CD14-positive monocyte (primary cell): ENCODE data around the gene AQP3. TPM values are rescaled to one million over a fixed set of nuclear protein-coding genes. Genes with fewer than 3 reads are reported as not detected.
"Not testable (repeated sequence)": the region's sequence is repeated elsewhere in the genome, so short reads cannot be mapped to it uniquely, and the experiment has no call there.

ENCODE experiments used
- DNase-seq, 3 donors: peaks; one replicate each; pipeline ENCODE4 v3.0.0-alpha.2; 2011 to 2022
- H2AFZ ChIP-seq: 2 replicates; pipeline ENCODE4 v1.6.0; 2012; ENCODE audit warnings: mild to moderate bottlenecking, low read depth, low read length, inconsistent platforms; ENCODE audit not compliant: insufficient read depth, poor library complexity, severe bottlenecking
- H3K27ac ChIP-seq, 2 donors: 1 replicate in 1 of 2; 2 replicates in 1 of 2; pipeline ENCODE4 v1.5.1; 2012 to 2013; ENCODE audit warnings: low read length in 2 of 2, control low read depth in 1 of 2, inconsistent platforms in 1 of 2, low read depth in 1 of 2, mild to moderate bottlenecking in 1 of 2
- H3K27me3 ChIP-seq, 2 donors: one replicate each; pipeline versions ENCODE4 v1.6.0 to v1.6.1; 2011 to 2013; ENCODE audit warnings: low read length in 2 of 2; ENCODE audit not compliant: control insufficient read depth in 2 of 2, insufficient read depth in 2 of 2
- H3K36me3 ChIP-seq, 2 donors: replicated peaks in 1 of 2; 1 replicate in 1 of 2; 2 replicates in 1 of 2; pipeline versions ENCODE4 v1.5.1 to v1.6.1; 2012 to 2013; ENCODE audit warnings: low read length in 2 of 2, control low read depth in 1 of 2, inconsistent platforms in 1 of 2, mild to moderate bottlenecking in 1 of 2; ENCODE audit not compliant: insufficient read depth in 2 of 2, control insufficient read depth in 1 of 2
- H3K4me1 ChIP-seq, 2 donors: 1 replicate in 1 of 2; 2 replicates in 1 of 2; pipeline versions ENCODE4 v1.5.1 to v1.6.1; 2012 to 2013; ENCODE audit warnings: low read length in 2 of 2, control low read depth in 1 of 2, inconsistent platforms in 1 of 2, mild to moderate bottlenecking in 1 of 2, moderate library complexity in 1 of 2; ENCODE audit not compliant: insufficient read depth in 2 of 2, control insufficient read depth in 1 of 2
- H3K4me2 ChIP-seq: replicated peaks from 2 replicates; pipeline ENCODE3; 2012; ENCODE audit warnings: low read length, moderate library complexity, mild to moderate bottlenecking; ENCODE audit not compliant: poor library complexity, severe bottlenecking; ENCODE audit errors: extremely low read depth
- H3K4me3 ChIP-seq, 3 experiments: fragments of 200-600 bp in 1 of 3; sonication (generic) in 1 of 3; replicated peaks in 1 of 3; 1 replicate in 2 of 3; 2 replicates in 1 of 3; pipeline ENCODE4 v1.5.1; 2011 to 2013; ENCODE audit warnings: low read length in 3 of 3, mild to moderate bottlenecking in 3 of 3, control low read depth in 2 of 3, low read depth in 2 of 3, inconsistent platforms in 1 of 3, moderate library complexity in 1 of 3
- H3K79me2 ChIP-seq: 2 replicates; pipeline ENCODE4 v1.6.0; 2012; ENCODE audit warnings: mild to moderate bottlenecking, control low read depth, inconsistent platforms, low read length, moderate library complexity; ENCODE audit not compliant: insufficient read depth
- H3K9ac ChIP-seq: 2 replicates; pipeline ENCODE4 v1.6.0; 2017; ENCODE audit warnings: low read length, mild to moderate bottlenecking; ENCODE audit not compliant: insufficient read depth, poor library complexity, severe bottlenecking
- H3K9me3 ChIP-seq, 2 donors: replicated peaks in 1 of 2; 1 replicate in 1 of 2; 2 replicates in 1 of 2; pipeline versions ENCODE4 v1.5.1 to v1.6.1; 2012 to 2013; ENCODE audit warnings: low read length in 2 of 2, control low read depth in 1 of 2; ENCODE audit not compliant: control insufficient read depth in 1 of 2, insufficient read depth in 1 of 2
- H4K20me1 ChIP-seq: 2 replicates; pipeline ENCODE4 v1.6.0; 2012; ENCODE audit warnings: mild to moderate bottlenecking, low read length, control low read depth, moderate library complexity; ENCODE audit not compliant: insufficient read depth
- H3K27ac Mint-ChIP-seq, 7 donors: one replicate each; pipeline ENCODE4 v1.8.0; 2020; ENCODE audit warnings: mild to moderate bottlenecking in 7 of 7, mixed read lengths in 7 of 7, moderate library complexity in 6 of 7, inconsistent platforms in 2 of 7
- H3K27me3 Mint-ChIP-seq, 3 donors: one replicate each; pipeline ENCODE4 v1.8.0; 2021 to 2022; ENCODE audit warnings: low read depth in 3 of 3, mild to moderate bottlenecking in 3 of 3, mixed read lengths in 3 of 3, moderate library complexity in 3 of 3, inconsistent platforms in 1 of 3
- H3K36me3 Mint-ChIP-seq, 2 donors: one replicate each; pipeline ENCODE4 v1.8.0; 2020; ENCODE audit warnings: mixed read lengths in 2 of 2, inconsistent platforms in 1 of 2, mild to moderate bottlenecking in 1 of 2
- H3K4me1 Mint-ChIP-seq: one replicate; pipeline ENCODE4 v1.8.0; 2020; ENCODE audit warnings: mild to moderate bottlenecking, mixed read lengths
- H3K4me3 Mint-ChIP-seq, 2 donors: one replicate each; pipeline ENCODE4 v1.8.0; 2020; ENCODE audit warnings: mild to moderate bottlenecking in 2 of 2, mixed read lengths in 2 of 2, moderate library complexity in 1 of 2
- H3K9me3 Mint-ChIP-seq, 7 donors: one replicate each; pipeline ENCODE4 v1.8.0; 2020 to 2022; ENCODE audit warnings: mixed read lengths in 7 of 7, mild to moderate bottlenecking in 6 of 7, moderate library complexity in 6 of 7, inconsistent platforms in 2 of 7
- WGBS: methylation state at CpG from one replicate; pipeline ENCODE4 v1.1.5; 2013; ENCODE audit warnings: missing lambda C conversion rate; ENCODE audit not compliant: insufficient coverage; 5-methylcytosine and 5-hydroxymethylcytosine counted together
- intact Hi-C, 2 donors: fragments of 100-400 bp; cut with micrococcal nuclease; formaldehyde crosslinking; loops; one replicate each; pipeline versions ENCODE4 v1.15.0 to v1.15.1; 2023
- polyA plus RNA-seq, 3 donors: library from polyadenylated mRNA; depleted of rRNA in 1 of 3; unstranded in 2 of 3; stranded (reverse) in 1 of 3; fragments of 300-500 nt in 2 of 3; fragments of >200 nt in 1 of 3; fragmentation: Illumina TruSeq in 2 of 3; gene quantifications; 1 replicate in 2 of 3; 2 replicates in 1 of 3; pipeline ENCODE4 v1.2.3, GENCODE V29; 2012 to 2021
- small RNA-seq: library from RNA; depleted of rRNA; stranded (forward); fragments of <200 nt; gene quantifications from one replicate; pipeline ENCODE3, GENCODE V24; 2012; ENCODE audit warnings: low read depth; ENCODE audit not compliant: insufficient read length
- TF ChIP-seq, protein P1 (sequence below): fragments of 200-600 bp; IDR thresholded peaks from one replicate; pipeline ENCODE4 v1.8.0; 2022; ENCODE audit warnings: antibody characterized with exemption, mild to moderate bottlenecking

AQP3 gene
- polyA plus RNA-seq, 3 donors: 0.39 to 0.70 (median 0.63) TPM

DNA sequence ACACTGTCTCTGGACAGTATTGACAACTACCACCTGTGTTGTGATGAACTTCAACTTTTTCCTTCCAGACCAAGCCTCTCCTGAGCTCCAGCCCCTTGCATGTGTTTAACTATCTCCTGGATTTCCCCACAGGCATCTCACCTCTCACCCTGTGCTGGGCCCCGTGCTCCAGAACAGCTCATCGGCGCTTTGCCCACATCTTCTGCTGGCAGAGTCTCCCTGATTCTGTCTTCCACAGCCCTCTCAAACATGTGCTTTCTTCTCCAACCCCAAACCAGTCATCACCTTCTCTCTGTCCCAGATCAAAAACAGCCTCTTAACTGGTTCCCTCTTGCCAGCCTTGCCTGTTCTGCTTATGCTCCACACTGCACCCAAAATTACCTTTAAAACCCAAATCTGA, 53.4 kb downstream of the AQP3 start:
- H3K27me3 ChIP-seq, H3K9ac ChIP-seq, H3K4me1 Mint-ChIP-seq, H3K4me1 ChIP-seq, H3K36me3 Mint-ChIP-seq, DNase-seq, H3K27me3 Mint-ChIP-seq, H2AFZ ChIP-seq, H3K9me3 Mint-ChIP-seq, H3K4me3 ChIP-seq, H3K27ac ChIP-seq, intact Hi-C loops, H4K20me1 ChIP-seq, H3K4me2 ChIP-seq, H3K9me3 ChIP-seq, H3K4me3 Mint-ChIP-seq, H3K36me3 ChIP-seq, H3K79me2 ChIP-seq: not testable (repeated sequence)
- peak overlapping the region in 1 of 7 donors; percentile 52 for H3K27ac Mint-ChIP-seq
- WGBS: 95% methylated on average over 3 of the region's 3 CpGs

DNA sequence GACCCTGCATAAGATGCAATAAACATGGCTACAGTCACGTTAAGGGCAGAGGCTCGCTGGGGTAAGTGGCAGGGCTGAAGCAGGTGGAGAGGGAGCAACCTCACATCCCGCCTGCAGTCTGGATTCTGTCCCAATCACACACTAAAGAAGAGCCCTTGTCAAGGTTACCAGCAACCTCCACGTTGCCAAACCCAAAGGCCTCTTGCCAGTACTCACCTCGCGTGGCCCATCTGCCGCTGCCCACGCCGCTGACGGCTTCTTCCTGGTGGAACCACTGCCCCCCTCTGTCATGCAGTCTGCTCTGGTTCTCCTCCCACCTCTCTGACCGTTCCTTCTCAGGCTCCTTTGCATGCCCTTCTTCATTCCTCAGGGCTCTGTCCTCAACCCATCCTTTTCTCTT, 53.8 kb downstream of the AQP3 start:
- no peak overlapping the region for H3K9ac ChIP-seq
- DNase-seq: no peak
- H3K36me3 ChIP-seq: no peaks in the 10 kb centered on the region
- Mint-ChIP-seq H3K4me1 (no peaks in the 10 kb centered on the region), H3K4me3 (no peak overlapping the region), H3K9me3 (no peaks in the 10 kb centered on the region), H3K27me3 (peaks cover 0 to 1% (median 0%) of the 10 kb centered on the region in 3 donors), H3K27ac (no peak overlapping the region), H3K36me3 (no peaks in the 10 kb centered on the region)
- no peaks in the 10 kb centered on the region for H3K79me2 ChIP-seq
- intact Hi-C loops: no loop called here
- H3K27ac ChIP-seq: no peak overlapping the region
- H3K4me3 ChIP-seq: no peak overlapping the region
- no peaks in the 10 kb centered on the region for H3K9me3 ChIP-seq
- H2AFZ ChIP-seq: no peak overlapping the region
- H3K27me3 ChIP-seq: no peaks in the 10 kb centered on the region
- TF ChIP-seq, protein P1, sequence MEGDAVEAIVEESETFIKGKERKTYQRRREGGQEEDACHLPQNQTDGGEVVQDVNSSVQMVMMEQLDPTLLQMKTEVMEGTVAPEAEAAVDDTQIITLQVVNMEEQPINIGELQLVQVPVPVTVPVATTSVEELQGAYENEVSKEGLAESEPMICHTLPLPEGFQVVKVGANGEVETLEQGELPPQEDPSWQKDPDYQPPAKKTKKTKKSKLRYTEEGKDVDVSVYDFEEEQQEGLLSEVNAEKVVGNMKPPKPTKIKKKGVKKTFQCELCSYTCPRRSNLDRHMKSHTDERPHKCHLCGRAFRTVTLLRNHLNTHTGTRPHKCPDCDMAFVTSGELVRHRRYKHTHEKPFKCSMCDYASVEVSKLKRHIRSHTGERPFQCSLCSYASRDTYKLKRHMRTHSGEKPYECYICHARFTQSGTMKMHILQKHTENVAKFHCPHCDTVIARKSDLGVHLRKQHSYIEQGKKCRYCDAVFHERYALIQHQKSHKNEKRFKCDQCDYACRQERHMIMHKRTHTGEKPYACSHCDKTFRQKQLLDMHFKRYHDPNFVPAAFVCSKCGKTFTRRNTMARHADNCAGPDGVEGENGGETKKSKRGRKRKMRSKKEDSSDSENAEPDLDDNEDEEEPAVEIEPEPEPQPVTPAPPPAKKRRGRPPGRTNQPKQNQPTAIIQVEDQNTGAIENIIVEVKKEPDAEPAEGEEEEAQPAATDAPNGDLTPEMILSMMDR: no peak
- WGBS: 86% methylated on average over 8 of the region's 11 CpGs
- H3K4me1 ChIP-seq: no peaks in the 10 kb centered on the region
- H4K20me1 ChIP-seq: no peaks in the 10 kb centered on the region
- no peak overlapping the region for H3K4me2 ChIP-seq

DNA sequence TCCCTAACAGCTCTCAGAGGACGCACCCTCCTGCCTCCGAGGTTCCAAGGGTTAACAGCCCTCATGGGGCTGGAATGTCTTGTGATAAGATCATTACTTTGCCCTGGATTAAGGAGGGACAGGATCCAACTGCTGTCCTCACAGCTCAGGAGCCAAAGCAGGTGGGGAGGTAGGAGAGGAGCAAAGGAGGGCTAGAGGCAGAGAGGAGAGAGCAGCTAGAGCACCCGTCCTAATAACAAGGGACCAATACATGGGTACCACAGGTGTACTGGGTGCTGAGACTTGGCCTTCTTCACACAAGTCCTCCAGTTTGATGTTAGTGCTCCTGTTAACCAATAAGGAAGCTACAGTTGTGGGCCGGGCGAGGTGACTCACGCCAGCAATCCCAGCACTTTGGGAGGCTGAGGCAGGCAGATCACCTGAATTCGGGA, 54.8 kb downstream of the AQP3 start:
- H3K4me3 Mint-ChIP-seq, H3K27me3 ChIP-seq, H4K20me1 ChIP-seq, H3K9me3 Mint-ChIP-seq, DNase-seq, intact Hi-C loops, H3K36me3 ChIP-seq, H3K79me2 ChIP-seq, H3K9ac ChIP-seq, H3K27ac ChIP-seq, H3K27ac Mint-ChIP-seq, H2AFZ ChIP-seq, H3K4me1 Mint-ChIP-seq, H3K36me3 Mint-ChIP-seq, H3K4me3 ChIP-seq, H3K4me2 ChIP-seq, H3K4me1 ChIP-seq, H3K27me3 Mint-ChIP-seq, H3K9me3 ChIP-seq: not testable (repeated sequence)
- 92% methylated on average over 2 of the region's 7 CpGs for WGBS

Small RNA genes lying within 50 kb of the gene (small RNA-seq; reads per million reads assigned to genes)
- gene AL356218.2: not detected
- not detected for gene MIR6851

Other genes with a start within 250 kb of the AQP3 start
- gene SPINK4, start 207.4 kb downstream of the AQP3 start, polyA plus RNA-seq: not detected
- gene BAG1, start 182.9 kb downstream of the AQP3 start, polyA plus RNA-seq: 10 to 100 TPM; 41.8 to 94.5 (median 93.6) TPM
- 10 to 100 TPM; 33.5 to 72.5 (median 65.0) TPM for gene CHMP5, start 182.5 kb downstream of the AQP3 start, polyA plus RNA-seq
- 10 to 100 TPM in 1 of 3 donors, 1 to 10 TPM in 2; 4.3 to 26.3 (median 8.1) TPM for gene NFX1, start 157.1 kb downstream of the AQP3 start, polyA plus RNA-seq
- not detected for gene AQP7, start 45.0 kb downstream of the AQP3 start, polyA plus RNA-seq
- gene NOL6, start 26.3 kb upstream of the AQP3 start, polyA plus RNA-seq: 10 to 100 TPM in 2 of 3 donors, 1 to 10 TPM in 1; 4.6 to 21.9 (median 10.1) TPM
- gene ANKRD18B, start 76.7 kb upstream of the AQP3 start, polyA plus RNA-seq: not detected